ENCODE results near the gene SLC66A2. TPM values are rescaled to one million over a fixed set of nuclear protein-coding genes. Genes with fewer than 3 reads are reported as not detected.

SLC66A2 gene
- total RNA-seq, 4 donors from 2014 or later = 27.0 to 46.4 (median 41.5) TPM

DNA sequence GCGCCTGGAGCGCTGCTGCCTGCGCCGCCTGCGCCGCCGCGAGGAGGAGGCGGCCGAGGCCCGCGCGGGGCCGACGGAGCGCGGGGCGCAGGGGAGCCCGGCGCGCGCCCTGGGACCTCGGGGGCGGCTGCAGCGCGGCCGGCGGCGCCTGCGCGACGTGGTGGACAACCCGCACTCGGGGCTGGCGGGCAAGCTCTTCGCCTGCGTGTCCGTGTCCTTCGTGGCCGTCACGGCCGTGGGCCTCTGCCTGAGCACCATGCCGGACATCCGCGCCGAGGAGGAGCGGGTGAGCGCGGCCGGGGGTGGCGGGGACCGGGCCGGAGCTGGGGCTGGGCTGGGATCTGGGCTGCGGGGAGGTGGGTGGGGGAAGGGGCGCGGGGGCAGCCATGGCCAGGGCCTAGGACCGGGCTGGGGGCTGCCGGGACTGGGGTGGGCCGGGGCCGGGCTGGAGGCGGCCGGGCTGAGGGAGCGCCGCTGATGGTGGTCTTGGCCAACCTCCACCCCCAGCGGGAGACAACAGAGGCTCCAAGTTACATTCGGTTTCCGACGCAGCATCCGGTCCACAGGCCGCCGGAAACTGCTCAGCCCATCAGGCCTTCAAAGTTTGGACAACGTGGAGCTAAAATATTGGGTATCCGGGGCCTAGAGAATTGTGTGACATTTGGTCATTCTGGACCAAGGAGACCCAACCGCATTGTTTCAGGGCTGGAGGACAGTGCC lies 87.3 kb downstream of the SLC66A2 start:
- Histone ChIP-seq H3K4me3 (no peak overlapping the region), H3K9me3 (peaks cover 0 to 14% (median 11%) of the 10 kb centered on the region in 4 donors), H3K4me1 (no peaks in the 10 kb centered on the region), H3K36me3 (no peaks in the 10 kb centered on the region), H3K27me3 (peaks cover 0 to 33% (median 0%) of the 10 kb centered on the region in 4 donors), H3K27ac (replicated peaks in 1 of 4) (no peak overlapping the region)
- no peak for DNase-seq (ENCODE audit: extremely low spot score)
- TF ChIP-seq POLR2AphosphoS5 (IDR thresholded peaks at IDR 0.05) = no peak
- no peak for TF ChIP-seq POLR2A (IDR thresholded peaks at IDR 0.05; ENCODE audit: low read depth)
- TF ChIP-seq, protein P1, sequence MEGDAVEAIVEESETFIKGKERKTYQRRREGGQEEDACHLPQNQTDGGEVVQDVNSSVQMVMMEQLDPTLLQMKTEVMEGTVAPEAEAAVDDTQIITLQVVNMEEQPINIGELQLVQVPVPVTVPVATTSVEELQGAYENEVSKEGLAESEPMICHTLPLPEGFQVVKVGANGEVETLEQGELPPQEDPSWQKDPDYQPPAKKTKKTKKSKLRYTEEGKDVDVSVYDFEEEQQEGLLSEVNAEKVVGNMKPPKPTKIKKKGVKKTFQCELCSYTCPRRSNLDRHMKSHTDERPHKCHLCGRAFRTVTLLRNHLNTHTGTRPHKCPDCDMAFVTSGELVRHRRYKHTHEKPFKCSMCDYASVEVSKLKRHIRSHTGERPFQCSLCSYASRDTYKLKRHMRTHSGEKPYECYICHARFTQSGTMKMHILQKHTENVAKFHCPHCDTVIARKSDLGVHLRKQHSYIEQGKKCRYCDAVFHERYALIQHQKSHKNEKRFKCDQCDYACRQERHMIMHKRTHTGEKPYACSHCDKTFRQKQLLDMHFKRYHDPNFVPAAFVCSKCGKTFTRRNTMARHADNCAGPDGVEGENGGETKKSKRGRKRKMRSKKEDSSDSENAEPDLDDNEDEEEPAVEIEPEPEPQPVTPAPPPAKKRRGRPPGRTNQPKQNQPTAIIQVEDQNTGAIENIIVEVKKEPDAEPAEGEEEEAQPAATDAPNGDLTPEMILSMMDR (IDR thresholded peaks at IDR 0.05) = no peak
- no peak for TF ChIP-seq EP300 (IDR thresholded peaks at IDR 0.05)
- intact Hi-C loops (cut with DNase I) = no loop called here
- WGBS = 91% methylated on average over 4 of the region's 74 CpGs

GRCh38 chr18:79863161-79864005 lies 88.1 kb downstream of the SLC66A2 start:
- intact Hi-C loops (cut with DNase I) = no loop called here
- DNase-seq (ENCODE audit: extremely low spot score) = no peak
- H3K27ac ChIP-seq (replicated peaks in 1 of 4) = no peak overlapping the region
- H3K27me3 ChIP-seq = peaks cover 0 to 35% (median 0%) of the 10 kb centered on the region in 4 donors
- H3K4me1 ChIP-seq = no peaks in the 10 kb centered on the region
- no peak overlapping the region for H3K4me3 ChIP-seq
- peaks cover 0 to 14% (median 11%) of the 10 kb centered on the region in 4 donors for H3K9me3 ChIP-seq
- no peak for TF ChIP-seq EP300 (IDR thresholded peaks at IDR 0.05)
- WGBS = 92% methylated on average over 18 of the region's 102 CpGs
- no peaks in the 10 kb centered on the region for H3K36me3 ChIP-seq

- Histone ChIP-seq H3K27ac (replicated peaks in 1 of 4) (no peak overlapping the region), H3K4me1 (peaks cover 0 to under 1% (median 0%) of the 10 kb centered on the region in 4 donors), H3K27me3 (peaks cover 0 to 35% (median 0%) of the 10 kb centered on the region in 4 donors), H3K4me3 (no peak overlapping the region), H3K36me3 (no peaks in the 10 kb centered on the region), H3K9me3 (peaks cover 0 to 14% (median 11%) of the 10 kb centered on the region in 4 donors)
- TF ChIP-seq EP300 (IDR thresholded peaks at IDR 0.05) (no peak), POLR2AphosphoS5 (IDR thresholded peaks at IDR 0.05) (no peak), POLR2A (IDR thresholded peaks at IDR 0.05; ENCODE audit: low read depth) (no peak)
- TF ChIP-seq, protein P1 (IDR thresholded peaks at IDR 0.05) = no peak
- DNase-seq (ENCODE audit: extremely low spot score) = no peak
- WGBS = 93% methylated on average over 15 of the region's 15 CpGs
- intact Hi-C loops (cut with DNase I) = no loop called here
Observed at GRCh38 chr18:79862562-79862961, 88.9 kb downstream of the SLC66A2 start.

DNA sequence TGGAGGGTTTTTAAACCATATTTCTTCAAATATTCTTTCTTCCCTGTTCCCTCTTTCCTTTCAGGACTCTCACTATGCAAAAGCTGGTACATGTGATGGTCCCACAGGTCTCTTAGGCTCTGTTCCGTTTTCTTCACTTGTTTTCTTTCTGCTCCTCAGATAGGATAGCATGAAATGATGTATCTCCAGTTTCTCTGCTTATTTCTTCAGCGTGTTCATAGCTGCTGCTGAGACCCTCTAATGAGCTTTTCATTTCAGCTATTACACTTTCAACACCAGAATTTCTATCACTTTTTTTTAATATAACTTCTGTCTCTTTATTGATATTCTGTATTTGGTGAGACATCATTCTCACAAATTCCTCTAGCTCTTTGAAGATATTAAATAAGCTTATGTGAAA lies 89.8 kb downstream of the SLC66A2 start:
- H3K36me3 ChIP-seq = no peaks in the 10 kb centered on the region
- H3K4me3 ChIP-seq = no peak overlapping the region
- WGBS = 88% methylated on average over 2 of the region's 2 CpGs
- peaks cover 0 to 38% (median 0%) of the 10 kb centered on the region in 4 donors for H3K27me3 ChIP-seq
- H3K4me1 ChIP-seq = peaks cover 0 to 10% (median 0%) of the 10 kb centered on the region in 4 donors
- H3K27ac ChIP-seq (replicated peaks in 1 of 4) = no peak overlapping the region
- no peak for DNase-seq (ENCODE audit: extremely low spot score)
- intact Hi-C loops (cut with DNase I) = no loop called here
- TF ChIP-seq, protein P1 (IDR thresholded peaks at IDR 0.05) = no peak
- TF ChIP-seq POLR2A (IDR thresholded peaks at IDR 0.05; ENCODE audit: low read depth) (no peak), EP300 (IDR thresholded peaks at IDR 0.05) (no peak), POLR2AphosphoS5 (IDR thresholded peaks at IDR 0.05) (no peak)
- peaks cover 0 to 14% (median 11%) of the 10 kb centered on the region in 4 donors for H3K9me3 ChIP-seq

- WGBS = 83% methylated on average over 7 of the region's 7 CpGs
- Histone ChIP-seq H3K36me3 (no peaks in the 10 kb centered on the region), H3K27me3 (peaks cover 0 to 55% (median 0%) of the 10 kb centered on the region in 4 donors), H3K4me3 (no peak overlapping the region), H3K9me3 (peaks cover 0 to 14% (median 11%) of the 10 kb centered on the region in 4 donors), H3K27ac (replicated peaks in 1 of 4) (no peak overlapping the region), H3K4me1 (peaks cover 0 to 15% (median 2%) of the 10 kb centered on the region in 4 donors)
- TF ChIP-seq EP300 (IDR thresholded peaks at IDR 0.05) (no peak), POLR2AphosphoS5 (IDR thresholded peaks at IDR 0.05) (no peak)
- intact Hi-C loops (cut with DNase I) = no loop called here
- DNase-seq (ENCODE audit: extremely low spot score) = peak; percentile 86
Observed at GRCh38 chr18:79859314-79859713, 92.1 kb downstream of the SLC66A2 start.

Data from esophagus muscularis mucosa (tissue), 4 donors.